ENCODE measurements around the gene MLIP.
"Not testable (repeated sequence)": the region's sequence is repeated elsewhere in the genome, so short reads cannot be mapped to it uniquely, and the experiment has no call there.

The MLIP gene

GRCh38 chr6:54236984-54237383 lies 125.7 kb downstream of the MLIP start:
- DNase-seq (ENCODE audit: low spot score): no peak

GRCh38 chr6:54238396-54238795 lies 127.2 kb downstream of the MLIP start:
- no peak for DNase-seq (ENCODE audit: low spot score)

GRCh38 chr6:54243699-54244098 lies 132.5 kb downstream of the MLIP start:
- DNase-seq (ENCODE audit: low spot score): no peak

GRCh38 chr6:54244430-54244829 lies 133.2 kb downstream of the MLIP start:
- DNase-seq (ENCODE audit: low spot score): peak; percentile 6

- no peak for DNase-seq (ENCODE audit: low spot score)
Measured at GRCh38 chr6:54245265-54245664, 134.0 kb downstream of the MLIP start.

- no peak for DNase-seq (ENCODE audit: low spot score)
Measured at GRCh38 chr6:54248319-54248718, 137.1 kb downstream of the MLIP start.

GRCh38 chr6:54248994-54249393 lies 137.8 kb downstream of the MLIP start:
- no peak for DNase-seq (ENCODE audit: low spot score)

- not testable (repeated sequence) for DNase-seq (ENCODE audit: low spot score)
Measured at GRCh38 chr6:54249812-54250211, 138.6 kb downstream of the MLIP start.

- no peak for DNase-seq (ENCODE audit: low spot score)
Measured at GRCh38 chr6:54252496-54252895, 141.3 kb downstream of the MLIP start.

GRCh38 chr6:54252916-54253315 lies 141.7 kb downstream of the MLIP start:
- no peak for DNase-seq (ENCODE audit: low spot score)

GRCh38 chr6:54254886-54255285 lies 143.6 kb downstream of the MLIP start:
- DNase-seq (ENCODE audit: low spot score): no peak

GRCh38 chr6:54255886-54256285 lies 144.6 kb downstream of the MLIP start:
- DNase-seq (ENCODE audit: low spot score): no peak

GRCh38 chr6:54260025-54260424 lies 148.8 kb downstream of the MLIP start:
- DNase-seq (ENCODE audit: low spot score): no peak

- DNase-seq (ENCODE audit: low spot score): no peak
Measured at GRCh38 chr6:54262499-54262898, 151.3 kb downstream of the MLIP start.

- DNase-seq (ENCODE audit: low spot score): no peak
Measured at GRCh38 chr6:54262971-54263370, 151.7 kb downstream of the MLIP start.

GRCh38 chr6:54264581-54265272 lies 153.5 kb downstream of the MLIP start:
- DNase-seq (ENCODE audit: low spot score): no peak

- no peak for DNase-seq (ENCODE audit: low spot score)
Measured at GRCh38 chr6:54266400-54266923, 155.2 kb downstream of the MLIP start.

GRCh38 chr6:54267798-54268197 lies 156.6 kb downstream of the MLIP start:
- DNase-seq (ENCODE audit: low spot score): no peak

GRCh38 chr6:54273214-54273820 lies 162.1 kb downstream of the MLIP start:
- no peak for DNase-seq (ENCODE audit: low spot score)

GRCh38 chr6:54274383-54274782 lies 163.1 kb downstream of the MLIP start:
- no peak for DNase-seq (ENCODE audit: low spot score)

- DNase-seq (ENCODE audit: low spot score): no peak
Measured at GRCh38 chr6:54282186-54282585, 170.9 kb downstream of the MLIP start.

- no peak for DNase-seq (ENCODE audit: low spot score)
Measured at GRCh38 chr6:54284161-54284860, 173.1 kb downstream of the MLIP start.

GRCh38 chr6:54285595-54285994 lies 174.4 kb downstream of the MLIP start:
- no peak for DNase-seq (ENCODE audit: low spot score)
